GM19023 (cell line): Measurements from ENCODE around the gene SMIM9.

ENCODE experiments used
- ATAC-seq: cut with Tn5 transposase; IDR thresholded peaks from one replicate; pipeline ENCODE4 v1.9.1; 2021; ENCODE audit warnings: mild to moderate bottlenecking, moderate library complexity; ENCODE audit not compliant: unreplicated experiment

The SMIM9 gene

DNA sequence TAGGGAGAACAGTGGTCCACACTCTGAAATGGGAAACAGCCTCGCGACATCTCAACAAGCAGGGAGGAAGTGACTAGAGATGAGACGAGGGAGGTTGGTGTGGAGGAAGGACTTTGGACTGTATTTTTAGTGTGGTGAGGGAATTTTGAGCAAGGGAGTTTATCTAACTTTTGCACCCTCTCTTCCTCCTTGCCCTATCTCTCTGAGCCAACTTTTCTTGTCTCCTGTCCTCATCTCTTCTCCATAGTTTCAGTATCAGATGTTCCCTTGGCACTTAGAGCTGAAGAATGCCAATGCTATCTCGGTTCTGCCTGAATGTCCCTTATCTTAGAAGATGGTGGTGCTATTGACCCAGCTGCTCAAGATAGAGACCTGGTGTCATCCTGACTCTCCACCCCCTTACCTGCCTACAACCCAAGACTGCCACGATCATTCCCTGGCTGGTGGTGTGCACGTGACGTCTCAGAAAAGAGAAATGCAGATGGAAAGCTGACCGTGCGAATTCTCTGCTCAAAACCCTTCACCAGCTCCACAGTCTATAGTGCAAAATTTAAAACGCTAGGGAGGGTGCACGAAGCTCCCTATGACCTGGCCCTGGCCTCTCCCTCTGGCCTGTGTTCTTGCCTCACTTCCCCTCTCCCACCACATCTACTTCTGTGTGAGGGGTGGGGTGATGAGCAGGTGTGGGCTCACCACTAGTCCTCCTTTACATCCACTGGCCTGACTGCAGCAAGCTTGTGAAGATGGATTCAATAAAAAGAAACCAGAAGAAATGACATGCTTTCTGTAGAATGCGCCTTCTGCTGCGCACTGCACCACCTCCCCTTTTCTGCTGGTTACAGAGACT lies 50.1 kb downstream of the SMIM9 start:
- ATAC-seq: no peak

DNA sequence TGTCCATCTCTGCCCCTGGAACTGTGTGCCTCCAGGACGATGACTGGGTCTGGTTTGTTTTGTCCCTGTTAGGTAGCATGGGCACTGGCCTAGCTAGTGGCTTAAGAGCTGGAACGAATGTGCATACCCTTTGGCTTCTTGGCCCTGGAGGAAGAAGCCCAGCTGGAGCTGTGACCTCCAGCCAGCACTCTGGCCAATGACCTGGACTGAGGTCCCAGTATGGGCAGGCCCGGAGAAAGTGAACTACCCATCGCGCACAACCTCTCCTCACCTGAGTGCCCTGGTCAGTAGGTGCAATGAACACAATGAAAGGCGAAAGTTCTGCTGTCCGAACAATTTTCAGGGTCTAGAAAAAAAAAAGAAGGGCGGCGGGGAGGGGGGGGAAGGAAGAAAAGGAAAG lies 53.5 kb downstream of the SMIM9 start:
- ATAC-seq: no peak

DNA sequence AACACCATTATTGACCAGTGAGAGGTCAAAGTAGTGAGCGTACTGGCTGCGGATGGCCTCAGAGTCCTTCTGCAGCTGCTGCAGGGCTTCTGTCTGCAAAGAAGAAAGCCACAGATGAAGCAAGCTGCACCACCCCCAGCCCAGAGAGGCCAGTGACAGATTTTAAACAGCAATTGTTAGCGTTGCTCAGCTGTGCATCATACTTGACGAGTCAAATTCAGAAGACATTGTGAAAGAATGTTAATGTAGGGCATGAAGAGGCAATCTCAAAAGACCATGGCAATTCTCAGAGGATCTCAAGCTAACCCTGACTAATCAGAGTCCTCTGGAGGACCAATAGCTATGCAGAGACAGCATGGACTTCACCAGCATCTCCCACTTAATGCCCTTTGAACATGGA lies 55.2 kb downstream of the SMIM9 start:
- no peak for ATAC-seq

DNA sequence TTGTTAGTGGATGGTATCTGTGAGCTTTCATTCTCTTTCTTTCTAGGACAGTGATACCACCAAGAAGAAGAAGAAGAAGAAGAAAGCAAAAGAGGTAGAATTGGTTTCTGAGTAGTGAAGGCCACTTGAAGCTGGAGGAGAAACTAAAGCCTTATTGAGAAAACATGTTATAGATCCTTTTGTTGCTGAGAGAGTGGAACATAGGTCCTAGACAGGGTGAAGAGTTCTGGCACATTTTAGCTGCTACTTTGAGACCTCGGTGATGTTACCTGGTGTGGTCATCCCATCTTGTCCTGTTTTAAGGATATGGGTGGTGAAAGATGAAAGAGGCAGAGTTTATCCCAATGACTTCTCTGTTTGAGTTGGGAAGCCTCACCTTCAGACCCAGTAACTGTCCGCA lies 57.7 kb downstream of the SMIM9 start:
- ATAC-seq: no peak

DNA sequence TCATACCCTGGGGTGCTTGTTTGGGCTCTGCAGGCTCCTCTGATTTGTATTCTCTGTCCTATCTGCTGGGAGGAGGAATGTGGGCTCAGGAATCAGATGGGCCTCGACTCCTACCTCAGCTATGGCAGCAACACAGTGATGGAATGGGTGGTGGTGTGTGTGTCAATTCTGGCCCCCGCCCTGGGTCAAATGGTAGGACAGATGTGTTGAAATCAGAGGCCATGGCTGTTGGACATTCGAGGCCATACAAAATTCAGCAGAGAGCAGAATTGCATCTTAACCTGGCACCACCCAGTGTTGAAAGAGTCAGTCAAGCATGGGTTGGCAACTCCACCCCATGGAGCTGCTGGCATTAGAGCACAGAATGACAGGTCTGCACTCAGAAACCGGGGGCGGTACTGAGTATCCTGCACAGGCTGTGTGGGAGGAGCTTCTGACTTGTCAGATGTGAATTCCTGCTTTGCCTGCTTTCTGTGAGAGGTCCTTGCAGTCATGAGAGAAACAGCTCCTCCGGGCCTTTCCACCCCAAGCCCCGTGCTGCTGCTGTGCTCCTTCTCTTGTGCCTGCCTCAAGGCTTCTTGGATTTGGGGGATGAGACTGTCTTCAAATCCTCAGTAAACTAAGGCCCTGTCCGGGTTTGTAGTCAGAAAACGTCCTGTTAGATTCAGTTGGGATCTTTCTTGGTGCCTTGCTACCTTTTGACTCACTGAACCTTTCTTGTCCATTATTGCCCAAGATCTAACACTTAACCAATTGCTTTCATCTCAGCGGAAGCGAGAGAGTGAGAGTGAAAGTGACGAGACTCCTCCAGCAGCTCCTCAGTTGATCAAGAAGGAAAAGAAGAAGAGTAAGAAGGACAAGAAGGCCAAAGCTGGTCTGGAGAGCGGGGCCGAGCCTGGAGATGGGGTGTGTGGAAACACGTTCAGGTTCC lies 58.8 kb downstream of the SMIM9 start:
- ATAC-seq: no peak

DNA sequence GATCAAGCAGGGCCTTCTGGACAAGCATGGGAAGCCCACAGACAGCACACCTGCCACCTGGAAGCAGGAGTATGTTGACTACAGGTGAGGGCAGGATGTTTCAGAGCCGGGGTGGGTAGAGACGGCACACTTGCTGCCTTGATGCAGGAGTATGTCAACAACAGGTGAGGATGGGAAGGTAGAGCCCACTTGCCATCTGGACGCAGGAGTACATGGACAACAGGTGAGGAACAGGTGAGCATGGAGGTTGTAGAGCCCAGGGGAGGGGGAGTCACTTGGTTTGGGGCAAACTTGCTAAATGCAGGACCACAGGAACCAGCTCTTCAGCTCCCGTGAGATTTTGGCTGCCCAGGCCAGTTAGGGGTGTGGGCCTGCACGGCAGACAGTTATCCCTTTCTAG lies 59.8 kb downstream of the SMIM9 start:
- no peak for ATAC-seq
